Pancreas (tissue), 10 donors: ENCODE data around the gene BCLAF1. TPM values are rescaled to one million over a fixed set of nuclear protein-coding genes. Genes with fewer than 3 reads are reported as not detected.

Experiments used
- ATAC-seq, 4 donors: fragments of 200-7000 bp; cut with Tn5 transposase; one replicate each; pipeline versions ENCODE4 v1.8.0 to v1.9.1; 2020; ENCODE audit warnings: mild to moderate bottlenecking in 4 of 4, moderate library complexity in 4 of 4
- DNase-seq, 6 donors: peaks; one replicate each; pipeline ENCODE4 v3.0.0-alpha.2; 2020
- FAIRE-seq: peaks from 2 replicates; lab custom pipeline; 2012; peaks lifted over from hg19 to GRCh38; lab: Jason Lieb, UNC
- H3K27ac ChIP-seq, 4 donors: fragments of 200-600 bp; sonication (generic); 1 replicate in 3 of 4; 2 replicates in 1 of 4; pipeline versions ENCODE4 v1.5.0 to v1.8.0; 2020
- H3K27me3 ChIP-seq, 4 donors: fragments of 200-600 bp; one replicate each; pipeline ENCODE4 v1.8.0; 2021
- H3K36me3 ChIP-seq, 3 donors: fragments of 200-600 bp; sonication (generic) in 1 of 3; one replicate each; pipeline versions ENCODE4 v1.5.0 to v1.8.0; 2020 to 2021
- H3K4me1 ChIP-seq, 3 donors: fragments of 200-600 bp; one replicate each; pipeline ENCODE4 v1.8.0; 2021
- H3K4me3 ChIP-seq, 4 donors: fragments of 200-600 bp; sonication (generic) in 2 of 4; one replicate each; pipeline versions ENCODE4 v1.5.0 to v1.8.0; 2020 to 2021
- H3K9me3 ChIP-seq, 4 donors: fragments of 200-600 bp; one replicate each; pipeline ENCODE4 v1.8.0; 2021
- WGBS, 2 donors: extraction: QIAGEN DNeasy Blood & Tissue Kit; methylation state at CpG; one replicate each; pipeline ENCODE4 v1.1.7; 2013; 5-methylcytosine and 5-hydroxymethylcytosine counted together
- intact Hi-C, 3 donors: fragments of 100-400 bp; cut with DNase I; formaldehyde crosslinking; loops; one replicate each; pipeline versions ENCODE4 v1.11.1 to v1.14.2; 2022
- polyA plus RNA-seq, 2 donors: library from polyadenylated mRNA; stranded (reverse); fragments of 200-250 nt; gene quantifications; one replicate each; pipeline ENCODE4 v1.2.3, GENCODE V29; 2013
- total RNA-seq, 6 donors: library from RNA; stranded (reverse); fragmentation: NEBNext Ultra II Directional in 4 of 6; extraction: Animal tissue kit (Norgen Biotek cat#: 25700) in 4 of 6; gene quantifications; one replicate each; pipeline versions ENCODE4 v1.2.1 to v1.2.4, GENCODE V29; 2021 to 2023
- TF ChIP-seq, protein P1 (sequence below), 4 donors: fragments of 200-600 bp; sonication (generic) in 3 of 4; IDR thresholded peaks; one replicate each; pipeline versions ENCODE4 v1.5.0 to v1.8.0; 2021; ENCODE audit warnings: antibody characterized with exemption in 4 of 4
- donor health status: healthy with polysubstance abuse.
- donor health status: DM: no; HTN: no; CAD: no; lungs with moderate emphysema.
- donor health status: DM: no; HTN: no; CAD: no.
- donor health status: control.
- donor health status: control.
- donor health status: Bipolar disorder and iron deficiency.
- donor health status: DM: yes; HTN: yes; CAD: no.
- donor health status: DM: no; HTN: no; CAD: no.
- donor health status: DM: no; HTN: no; CAD: no.
- donor health status: DM: yes; HTN: yes; CAD: no.

The BCLAF1 gene
- total and polyA plus RNA-seq, 8 donors, result 14.5 to 73.3 (median 43.5) TPM

DNA sequence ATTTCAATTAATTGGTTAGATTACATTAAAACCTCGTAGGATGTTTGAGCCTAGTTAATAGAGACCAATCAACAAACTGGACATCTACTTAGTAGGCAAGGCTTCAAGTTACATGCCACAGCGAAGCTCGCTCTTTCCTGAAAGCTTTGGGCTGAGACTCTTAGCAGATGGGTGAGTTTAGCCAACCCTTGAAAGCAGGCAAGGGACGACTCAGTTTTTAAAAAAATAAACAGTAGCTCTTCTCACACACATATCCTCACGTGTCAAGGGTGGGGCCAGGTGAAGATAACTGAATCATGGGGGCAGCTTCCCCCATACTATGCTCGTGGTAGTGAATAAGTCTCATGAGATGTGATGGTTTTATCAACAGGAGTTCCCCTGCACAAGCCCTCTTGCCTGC is 40.3 kb downstream of the BCLAF1 start:
- Histone ChIP-seq H3K9me3 (no peaks in the 10 kb centered on the region), H3K4me1 (peaks cover 3 to 15% (median 11%) of the 10 kb centered on the region in 3 donors), H3K27ac (no peak overlapping the region), H3K36me3 (no peaks in the 10 kb centered on the region), H3K4me3 (peak overlapping the region in 1 of 4 donors; percentile 80), H3K27me3 (no peaks in the 10 kb centered on the region)
- TF ChIP-seq, protein P1, sequence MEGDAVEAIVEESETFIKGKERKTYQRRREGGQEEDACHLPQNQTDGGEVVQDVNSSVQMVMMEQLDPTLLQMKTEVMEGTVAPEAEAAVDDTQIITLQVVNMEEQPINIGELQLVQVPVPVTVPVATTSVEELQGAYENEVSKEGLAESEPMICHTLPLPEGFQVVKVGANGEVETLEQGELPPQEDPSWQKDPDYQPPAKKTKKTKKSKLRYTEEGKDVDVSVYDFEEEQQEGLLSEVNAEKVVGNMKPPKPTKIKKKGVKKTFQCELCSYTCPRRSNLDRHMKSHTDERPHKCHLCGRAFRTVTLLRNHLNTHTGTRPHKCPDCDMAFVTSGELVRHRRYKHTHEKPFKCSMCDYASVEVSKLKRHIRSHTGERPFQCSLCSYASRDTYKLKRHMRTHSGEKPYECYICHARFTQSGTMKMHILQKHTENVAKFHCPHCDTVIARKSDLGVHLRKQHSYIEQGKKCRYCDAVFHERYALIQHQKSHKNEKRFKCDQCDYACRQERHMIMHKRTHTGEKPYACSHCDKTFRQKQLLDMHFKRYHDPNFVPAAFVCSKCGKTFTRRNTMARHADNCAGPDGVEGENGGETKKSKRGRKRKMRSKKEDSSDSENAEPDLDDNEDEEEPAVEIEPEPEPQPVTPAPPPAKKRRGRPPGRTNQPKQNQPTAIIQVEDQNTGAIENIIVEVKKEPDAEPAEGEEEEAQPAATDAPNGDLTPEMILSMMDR (IDR thresholded peaks at IDR 0.05), result no peak
- ATAC-seq (no peak), FAIRE-seq (no peak), DNase-seq (no peak)
- 29 to 30% methylated on average over 6 of the region's 6 CpGs for WGBS, 2 donors
- intact Hi-C loops, result no loop called here

DNA sequence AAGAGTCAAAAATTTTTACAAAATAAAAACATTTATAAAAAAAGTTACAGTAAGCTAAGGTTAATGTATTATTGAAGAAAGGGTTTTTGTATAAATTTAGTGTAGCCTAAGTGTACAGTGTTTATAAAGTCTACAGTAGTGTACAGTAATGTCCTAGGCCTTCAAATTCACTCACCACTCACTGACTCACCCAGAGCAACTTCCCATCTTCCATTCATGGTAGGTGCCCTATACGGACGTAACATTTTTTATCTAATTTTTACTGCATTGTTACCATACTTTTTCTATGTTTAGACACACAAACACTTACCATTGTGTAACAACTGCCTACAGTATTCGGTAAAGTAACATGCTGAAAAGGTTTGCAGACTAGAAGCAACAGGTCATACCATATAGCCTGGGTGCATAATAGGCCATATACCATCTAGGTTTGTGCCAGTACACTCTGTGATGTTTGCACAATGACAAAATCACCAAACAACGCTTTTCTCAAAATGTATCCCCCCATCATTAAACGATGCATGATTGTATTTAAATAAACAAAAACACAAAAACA is 45.5 kb downstream of the BCLAF1 start:
- ATAC-seq (no peak), DNase-seq (no peak), FAIRE-seq (no peak)
- intact Hi-C loops, result no loop called here
- TF ChIP-seq, protein P1 (IDR thresholded peaks at IDR 0.05), result no peak
- Histone ChIP-seq H3K27me3 (no peaks in the 10 kb centered on the region), H3K36me3 (no peaks in the 10 kb centered on the region), H3K4me1 (no peaks in the 10 kb centered on the region), H3K9me3 (no peaks in the 10 kb centered on the region), H3K4me3 (no peak overlapping the region), H3K27ac (no peak overlapping the region)
- 84 to 92% methylated on average over 5 of the region's 5 CpGs for WGBS, 2 donors

DNA sequence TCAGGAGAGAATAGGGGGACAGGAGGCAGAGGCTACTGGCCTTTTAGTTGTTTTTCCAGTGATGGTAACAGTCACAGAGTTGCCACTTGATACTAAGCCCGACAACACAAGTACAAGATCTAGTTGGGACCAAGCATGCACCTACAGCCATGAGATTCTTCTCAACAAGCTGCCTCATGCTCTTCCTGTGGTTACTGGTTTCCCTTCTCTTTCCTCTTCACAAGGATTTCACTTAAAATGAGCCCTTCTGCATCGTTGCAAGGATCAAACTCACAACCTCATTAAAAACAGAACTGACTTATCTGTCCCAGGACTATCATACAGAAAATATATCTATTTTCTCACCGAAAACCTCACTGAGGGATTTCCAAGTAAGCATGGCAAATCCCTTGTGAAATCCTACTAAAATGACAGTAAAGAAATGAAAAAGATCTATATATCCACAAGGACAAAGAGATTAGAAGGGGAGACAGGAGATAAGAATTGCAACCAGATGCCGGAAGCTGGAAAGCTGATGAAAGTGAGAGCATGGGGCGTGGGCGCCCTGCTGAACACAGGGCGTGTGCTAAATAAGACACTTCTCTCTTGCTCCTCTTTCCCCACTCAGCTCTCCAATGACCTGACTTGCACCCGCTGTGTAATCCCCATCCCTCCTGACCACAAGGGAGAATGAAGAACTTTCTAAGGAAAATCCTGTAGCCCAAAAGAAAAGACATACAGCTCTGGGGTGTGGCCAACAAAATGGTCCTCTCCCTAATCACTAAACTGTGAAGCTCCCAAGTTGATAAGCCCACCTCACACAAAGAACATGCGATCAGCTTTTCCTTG is 53.0 kb downstream of the BCLAF1 start:
- FAIRE-seq (no peak), ATAC-seq (no peak), DNase-seq (no peak)
- intact Hi-C loops, result loop anchor here in 1 of 3 donors (10.0 kb wide), 1 partner anchor 702 kb away; no protein-coding TSS in a partner anchor
- no peaks in the 10 kb centered on the region for H3K4me1 ChIP-seq
- no peaks in the 10 kb centered on the region for H3K9me3 ChIP-seq
- TF ChIP-seq, protein P1 (IDR thresholded peaks at IDR 0.05), result no peak
- H3K27ac ChIP-seq, result no peak overlapping the region
- no peaks in the 10 kb centered on the region for H3K36me3 ChIP-seq
- no peak overlapping the region for H3K4me3 ChIP-seq
- H3K27me3 ChIP-seq, result no peaks in the 10 kb centered on the region
- WGBS, 2 donors, result 79 to 91% methylated on average over 9 of the region's 9 CpGs

DNA sequence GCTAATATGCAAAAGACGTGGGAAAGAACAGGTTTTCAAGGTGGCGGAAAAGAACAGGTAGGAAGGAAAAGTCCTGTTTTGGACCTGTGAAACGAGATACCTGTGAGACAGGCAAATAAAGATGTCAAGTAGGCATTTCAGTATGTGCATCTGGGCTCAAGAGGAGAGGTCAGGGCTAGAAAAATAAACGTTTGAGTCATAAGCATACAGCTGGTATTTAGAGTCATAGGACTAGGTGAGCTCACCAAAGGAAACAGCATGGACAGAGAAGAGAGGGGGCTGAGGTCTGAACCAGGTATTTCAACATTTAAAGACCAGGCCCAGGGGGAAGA is 54.4 kb downstream of the BCLAF1 start:
- Histone ChIP-seq H3K4me3 (no peak overlapping the region), H3K27me3 (no peaks in the 10 kb centered on the region), H3K36me3 (no peaks in the 10 kb centered on the region), H3K27ac (no peak overlapping the region), H3K4me1 (no peaks in the 10 kb centered on the region), H3K9me3 (no peaks in the 10 kb centered on the region)
- intact Hi-C loops, result loop anchor here in 1 of 3 donors (10.0 kb wide), 1 partner anchor 700 kb away; no protein-coding TSS in a partner anchor
- WGBS, 2 donors, result 67 to 75% methylated on average over 4 of the region's 4 CpGs
- DNase-seq, result no peak
- TF ChIP-seq, protein P1 (IDR thresholded peaks at IDR 0.05), result no peak
- ATAC-seq, result no peak
- no peak for FAIRE-seq

DNA sequence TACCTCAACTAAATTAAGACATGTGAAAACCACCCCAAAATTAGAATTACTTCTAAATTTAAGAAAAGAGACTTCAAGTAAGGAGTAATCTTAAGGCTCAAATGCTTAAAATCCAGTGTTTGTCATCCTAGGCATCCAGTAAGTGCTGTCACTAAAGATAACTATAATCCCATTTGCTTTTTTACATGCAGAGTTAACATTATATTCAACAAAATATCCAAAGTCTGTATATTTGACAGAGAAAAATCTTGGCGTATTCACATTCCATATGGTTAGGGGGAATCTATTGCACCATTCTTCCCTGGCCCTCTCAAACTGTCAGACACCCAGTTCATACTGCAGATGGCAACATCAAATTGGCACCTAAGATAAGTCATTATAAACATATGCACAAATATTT is 56.9 kb downstream of the BCLAF1 start:
- no peak overlapping the region for H3K27ac ChIP-seq

More for the DNA sequence above, 56.9 kb downstream of the BCLAF1 start:
- 87 to 91% methylated on average over 1 of the region's 1 CpG for WGBS, 2 donors
- DNase-seq (no peak), ATAC-seq (no peak), FAIRE-seq (no peak)
- Histone ChIP-seq H3K27me3 (no peaks in the 10 kb centered on the region), H3K4me1 (no peaks in the 10 kb centered on the region), H3K4me3 (no peak overlapping the region), H3K9me3 (no peaks in the 10 kb centered on the region), H3K36me3 (no peaks in the 10 kb centered on the region)
- TF ChIP-seq, protein P1 (IDR thresholded peaks at IDR 0.05), result no peak
- intact Hi-C loops, result loop anchor here in 1 of 3 donors (10.0 kb wide), 1 partner anchor 698 kb away; no protein-coding TSS in a partner anchor
